ENCODE data around the gene RPL22.
A peak's percentile ranks its signal among the peaks of the same experiment; 100 is the strongest.

Gene RPL22

DNA sequence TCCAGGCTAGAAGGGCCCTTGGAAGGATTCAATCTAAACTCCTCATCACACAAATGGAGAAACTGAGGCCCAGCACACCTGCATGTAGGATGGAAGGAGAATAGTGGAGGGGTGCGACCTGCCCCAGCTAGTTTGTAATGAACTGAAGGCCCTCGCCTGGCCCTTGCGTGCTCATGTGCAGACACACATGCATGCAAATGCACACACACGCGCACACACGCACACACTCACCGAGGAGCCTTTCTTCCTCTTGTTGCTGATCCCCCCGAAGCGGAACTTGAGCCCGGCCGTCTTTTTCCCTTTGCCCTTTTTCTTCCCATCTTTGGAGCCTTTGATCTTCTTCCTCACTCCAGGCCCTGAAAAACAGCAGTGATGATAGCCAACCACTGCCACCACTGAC is 47.2 kb downstream of the RPL22 start:
- DNase-seq (ENCODE audit: low spot score) = no peak

GRCh38 chr1:6151291-6151822 is 48.0 kb downstream of the RPL22 start:
- no peak for DNase-seq (ENCODE audit: low spot score)

- DNase-seq (ENCODE audit: low spot score) = no peak
Measured at GRCh38 chr1:6150006-6150938, 49.1 kb downstream of the RPL22 start.

GRCh38 chr1:6149597-6149996 is 49.8 kb downstream of the RPL22 start:
- no peak for DNase-seq (ENCODE audit: low spot score)

DNA sequence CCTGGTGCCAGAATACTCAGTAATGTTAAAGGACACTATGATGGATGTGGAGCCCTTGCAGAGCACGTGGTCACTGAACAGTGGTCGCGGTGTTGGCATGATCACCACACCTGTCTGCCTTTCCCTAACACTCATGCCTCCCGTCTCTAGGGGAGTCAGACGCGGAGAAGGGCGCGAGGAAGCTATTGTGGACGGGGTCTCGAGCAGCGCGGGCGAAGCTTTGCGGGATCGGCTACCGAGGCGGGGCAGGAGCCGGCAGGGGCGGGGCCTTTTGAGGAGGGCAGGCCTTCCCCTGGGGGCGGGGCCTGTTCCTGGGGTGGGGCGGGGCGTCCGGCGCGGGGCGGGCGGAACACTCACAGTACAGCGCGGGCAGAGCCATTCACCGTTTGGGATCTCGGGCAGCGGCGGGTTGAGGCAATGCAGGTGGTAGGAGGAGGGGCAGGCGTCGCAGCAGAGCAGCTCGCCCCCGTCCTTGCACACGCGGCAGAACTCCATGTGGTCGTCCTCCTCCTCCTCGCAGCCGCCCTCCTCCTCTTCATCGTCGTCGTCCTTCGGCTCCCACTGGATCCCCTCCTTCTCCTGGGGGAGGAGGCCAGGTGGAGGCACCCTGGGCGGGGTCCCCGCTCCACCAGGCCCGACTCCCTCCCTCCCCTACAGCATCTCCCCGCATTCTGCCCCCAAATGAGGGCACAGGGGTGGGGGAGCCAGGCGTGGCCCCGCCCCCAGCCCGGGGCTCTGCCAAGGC is 50.7 kb downstream of the RPL22 start:
- peak; percentile 77 for DNase-seq (ENCODE audit: low spot score)

DNA sequence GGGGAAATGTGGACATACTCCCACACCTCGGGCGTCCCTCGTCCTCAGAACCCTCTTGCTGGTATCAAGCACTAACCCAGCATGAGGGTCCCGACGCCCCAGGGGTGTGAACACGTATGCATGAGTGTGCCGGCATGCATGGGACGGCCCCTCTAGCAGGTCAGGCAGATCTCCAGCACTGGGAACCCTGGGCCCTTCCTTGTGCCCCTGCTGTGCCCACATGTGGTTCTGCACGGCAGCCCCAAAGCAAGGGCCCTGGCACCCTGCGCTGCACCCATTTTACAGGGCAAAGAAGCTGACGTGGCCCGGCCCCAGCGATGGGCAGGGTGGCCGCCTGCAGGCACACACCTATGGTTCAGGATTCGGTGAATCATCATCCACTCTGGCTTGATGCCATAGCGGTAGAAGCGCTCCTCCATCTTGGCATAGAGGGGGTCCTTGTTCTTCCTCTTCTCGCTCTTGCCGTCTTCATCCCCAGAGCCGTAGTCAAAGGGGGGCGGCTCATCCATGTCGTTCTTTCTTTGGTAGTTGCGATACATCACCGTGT is 53.5 kb downstream of the RPL22 start:
- DNase-seq (ENCODE audit: low spot score) = no peak

GRCh38 chr1:6145396-6145750 is 54.0 kb downstream of the RPL22 start:
- DNase-seq (ENCODE audit: low spot score) = no peak

DNA sequence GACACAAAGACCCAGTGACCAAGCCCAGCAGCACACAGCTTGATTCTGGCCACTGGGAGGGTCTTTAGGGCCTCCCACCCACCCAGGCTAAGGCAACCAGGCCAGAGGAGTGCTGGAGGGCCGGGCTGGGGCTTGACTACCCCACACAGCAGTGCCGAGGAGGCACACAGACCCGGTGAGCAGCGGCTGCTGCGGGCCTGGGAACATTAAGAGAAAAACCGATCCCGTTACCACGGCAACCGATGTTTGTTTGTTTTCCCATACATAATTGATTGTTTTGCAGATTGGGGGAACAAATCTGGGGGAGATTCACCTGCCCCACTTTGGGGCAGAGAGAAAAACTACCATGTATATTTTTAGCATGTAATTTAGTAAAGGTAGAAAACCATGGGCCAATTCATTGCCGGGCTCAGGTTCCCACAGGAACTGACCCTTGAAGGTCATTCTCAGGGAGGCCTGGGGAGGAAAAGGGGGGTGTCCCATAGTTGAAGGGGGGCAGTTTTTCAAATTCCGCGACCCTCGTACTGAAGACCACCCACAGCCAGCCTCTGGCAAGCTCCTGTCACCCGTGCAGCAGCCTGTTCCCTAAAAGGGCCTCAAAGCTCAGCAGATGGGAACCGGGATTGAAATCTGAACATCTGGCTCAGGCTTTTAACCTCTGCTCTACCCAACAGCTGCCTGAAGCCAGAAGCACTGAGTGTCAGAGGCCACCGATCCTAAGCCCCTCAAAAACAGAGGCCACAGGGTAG is 54.6 kb downstream of the RPL22 start:
- DNase-seq (ENCODE audit: low spot score) = no peak

DNA sequence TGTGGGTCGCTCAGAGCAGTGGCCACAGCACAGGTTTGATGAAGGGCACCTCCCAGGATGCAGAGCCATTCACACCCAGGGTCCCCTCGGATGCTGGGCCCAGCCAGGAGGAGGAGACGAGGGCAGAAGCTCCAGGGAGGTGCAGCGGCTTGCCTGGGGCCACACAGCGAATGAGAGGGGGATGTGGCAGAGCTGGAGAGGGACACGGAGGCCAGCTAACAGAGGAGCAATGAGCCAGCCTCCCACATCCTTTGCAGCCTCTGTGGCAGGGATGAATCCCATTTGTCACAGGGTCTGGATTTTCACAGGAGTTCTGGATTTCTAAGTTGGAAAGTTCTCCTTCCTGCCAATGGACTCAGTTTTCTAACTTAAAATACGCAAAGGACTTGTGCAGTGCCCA is 55.2 kb downstream of the RPL22 start:
- no peak for DNase-seq (ENCODE audit: low spot score)

- no peak for DNase-seq (ENCODE audit: low spot score)
Measured at GRCh38 chr1:6143395-6143794, 56.0 kb downstream of the RPL22 start.

GRCh38 chr1:6142734-6143133 is 56.7 kb downstream of the RPL22 start:
- no peak for DNase-seq (ENCODE audit: low spot score)

DNA sequence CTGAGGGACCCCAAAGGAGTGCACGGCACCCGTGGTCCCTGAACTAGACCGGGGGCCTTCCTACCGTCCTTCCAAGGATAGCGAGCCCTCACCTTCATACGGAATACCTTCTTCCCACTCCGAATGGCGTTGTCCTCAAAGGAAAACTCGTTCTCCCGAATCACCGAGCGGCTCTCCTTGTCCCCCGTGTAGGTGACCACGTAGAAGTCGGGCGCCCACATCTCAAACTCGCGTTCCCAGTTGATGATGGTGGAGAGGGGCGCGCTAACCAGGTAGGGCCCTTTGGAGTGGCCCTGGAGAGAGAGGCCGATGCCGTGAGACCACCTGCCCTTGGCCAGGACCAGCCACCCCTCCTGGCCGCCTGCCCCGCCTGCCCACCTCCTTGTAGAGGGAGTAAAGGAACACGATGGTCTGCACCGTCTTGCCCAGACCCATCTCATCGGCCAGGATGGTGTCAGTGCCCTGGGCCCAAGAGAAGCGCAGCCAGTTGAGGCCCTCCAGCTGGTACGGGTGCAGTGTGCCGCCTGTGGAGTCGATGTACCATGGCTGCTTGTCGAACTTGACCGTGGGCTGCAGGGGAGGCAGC is 57.3 kb downstream of the RPL22 start:
- no peak for DNase-seq (ENCODE audit: low spot score)

DNA sequence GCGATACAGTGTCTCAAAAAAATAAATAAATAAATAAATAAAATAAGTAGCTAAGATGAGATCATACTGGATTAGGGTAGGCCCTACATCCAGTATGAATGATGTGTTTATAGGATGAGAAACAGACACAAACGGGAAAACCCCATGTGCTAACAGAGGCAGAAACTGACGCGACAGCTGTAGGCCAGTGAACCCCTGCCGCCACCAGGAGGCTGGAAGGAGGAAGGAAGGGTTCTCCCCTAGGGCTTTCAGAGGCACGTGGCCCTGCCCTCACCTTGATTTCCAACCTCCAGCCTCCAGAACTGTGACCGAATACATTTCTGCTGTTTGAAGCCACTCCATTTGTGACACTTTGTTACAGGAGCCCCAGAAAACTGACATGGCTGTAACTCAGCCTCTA is 57.8 kb downstream of the RPL22 start:
- DNase-seq (ENCODE audit: low spot score) = no peak

- DNase-seq (ENCODE audit: low spot score) = no peak
Measured at GRCh38 chr1:6140413-6140812, 59.0 kb downstream of the RPL22 start.

DNA sequence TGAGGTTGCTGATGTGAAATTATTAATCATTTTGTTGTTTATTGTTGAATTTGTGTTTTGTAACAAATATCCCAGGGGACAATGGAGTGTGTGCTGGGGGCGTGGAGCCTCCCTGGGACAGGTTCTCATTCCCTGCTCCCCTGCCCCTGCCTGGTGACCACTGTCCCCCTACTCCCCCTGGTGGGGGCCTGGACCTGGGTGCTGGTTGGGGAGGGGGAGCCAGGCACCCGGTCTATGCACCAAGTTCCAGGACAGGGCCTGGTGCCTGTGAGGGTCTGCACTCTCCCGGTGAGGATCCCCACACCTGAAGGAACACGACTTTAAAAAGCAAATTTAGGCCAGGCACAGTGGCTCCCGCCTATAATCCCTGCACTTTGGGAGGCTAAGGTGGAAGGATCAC is 61.6 kb downstream of the RPL22 start:
- DNase-seq (ENCODE audit: low spot score) = no peak

- DNase-seq (ENCODE audit: low spot score) = no peak
Measured at GRCh38 chr1:6136516-6137220, 62.7 kb downstream of the RPL22 start.

All from AG08396 (cell line).